ENCODE data around the gene GBF1. TPM values are rescaled to one million over a fixed set of nuclear protein-coding genes. Genes with fewer than 3 reads are reported as not detected.
A peak's percentile ranks its signal among the peaks of the same experiment; 100 is the strongest.

The GBF1 gene
- polyA plus RNA-seq, 3 donors: 4.2 to 17.4 (median 11.9) TPM

DNA sequence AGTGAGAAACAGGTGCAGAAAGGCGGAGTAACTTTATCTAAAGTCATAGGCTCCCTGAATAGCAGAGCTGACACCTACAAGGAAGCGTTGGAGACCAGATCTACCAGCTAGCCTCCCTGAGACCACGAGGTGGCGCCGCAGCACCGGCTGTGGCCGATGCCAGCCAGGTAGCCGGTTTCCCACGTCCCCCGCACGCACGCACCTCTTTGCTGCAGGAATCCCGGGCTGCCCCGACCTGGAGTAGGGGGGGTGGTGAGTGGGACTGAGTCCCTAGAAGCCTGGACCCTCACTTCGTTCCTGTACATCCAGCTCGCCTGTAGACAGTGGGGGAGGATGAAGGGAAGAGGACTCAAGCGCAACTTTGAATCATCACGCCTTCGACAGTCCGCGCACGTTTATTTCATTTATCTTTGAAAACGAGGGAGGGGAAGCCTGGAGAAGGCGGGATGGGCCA, 15.5 kb upstream of the GBF1 start:
- peak overlapping the region; percentile 76 to 93 for H3K4me3 Mint-ChIP-seq
- H3K4me2 ChIP-seq (replicated peaks; ENCODE audit: extremely low read depth, low read length, poor library complexity, severe bottlenecking): peak overlapping the region; percentile 91
- peak overlapping the region in 2 of 3 experiments; percentile 38 to 70 for H3K4me3 ChIP-seq (replicated peaks in 1 of 3; ENCODE audit: low read depth in 2 of 3, low read length in 3 of 3)
- peak; percentile 96 for TF ChIP-seq CTCF (IDR thresholded peaks at IDR 0.05)
- H3K9ac ChIP-seq (ENCODE audit: insufficient read depth, low read length, poor library complexity, severe bottlenecking): peak overlapping the region; percentile 35
- peak; percentile 64 to 79 (median 75) for DNase-seq
- peaks cover 25 to 50% of the 10 kb centered on the region in 2 donors for H3K27me3 ChIP-seq (ENCODE audit: control insufficient read depth in 2 of 2, insufficient read depth in 2 of 2, low read length in 2 of 2)
- peaks cover 13 to 15% of the 10 kb centered on the region in 2 donors for H3K36me3 Mint-ChIP-seq
- H3K4me1 ChIP-seq (ENCODE audit: control insufficient read depth in 1 of 2, insufficient read depth in 2 of 2, low read length in 2 of 2): peaks cover 51 to 56% of the 10 kb centered on the region in 2 donors
- H3K27me3 Mint-ChIP-seq (ENCODE audit: low read depth in 3 of 3): peaks cover 41 to 51% (median 50%) of the 10 kb centered on the region in 3 donors
- H3K79me2 ChIP-seq (ENCODE audit: insufficient read depth, low read length): no peaks in the 10 kb centered on the region
- peaks cover 59% of the 10 kb centered on the region for H3K4me1 Mint-ChIP-seq
- H3K27ac Mint-ChIP-seq: peak overlapping the region in 1 of 7 donors; percentile 54
- peaks cover 0 to 15% (median 1%) of the 10 kb centered on the region in 7 donors for H3K9me3 Mint-ChIP-seq
- H4K20me1 ChIP-seq (ENCODE audit: insufficient read depth, low read length): peaks cover 10% of the 10 kb centered on the region
- H3K27ac ChIP-seq (ENCODE audit: low read depth in 1 of 2, low read length in 2 of 2): no peak overlapping the region
- H3K36me3 ChIP-seq (replicated peaks in 1 of 2; ENCODE audit: control insufficient read depth in 1 of 2, insufficient read depth in 2 of 2, low read length in 2 of 2): peaks cover 7% of the 10 kb centered on the region in 2 donors
- H2AFZ ChIP-seq (ENCODE audit: insufficient read depth, low read depth, low read length, poor library complexity, severe bottlenecking): peak overlapping the region; percentile 75
- WGBS (ENCODE audit: insufficient coverage): 3% methylated on average over 21 of the region's 24 CpGs
- H3K9me3 ChIP-seq (replicated peaks in 1 of 2; ENCODE audit: control insufficient read depth in 1 of 2, insufficient read depth in 1 of 2, low read length in 2 of 2): peaks cover 0 to 2% of the 10 kb centered on the region in 2 donors
- intact Hi-C loops (cut with micrococcal nuclease): loop anchor here (2.0 to 10.0 kb wide), 3 partner anchors 122 to 275 kb away; partner anchors contain the start of genes ACTR1A (in 1 of the 2) and SUFU (in 1 of the 2)

DNA sequence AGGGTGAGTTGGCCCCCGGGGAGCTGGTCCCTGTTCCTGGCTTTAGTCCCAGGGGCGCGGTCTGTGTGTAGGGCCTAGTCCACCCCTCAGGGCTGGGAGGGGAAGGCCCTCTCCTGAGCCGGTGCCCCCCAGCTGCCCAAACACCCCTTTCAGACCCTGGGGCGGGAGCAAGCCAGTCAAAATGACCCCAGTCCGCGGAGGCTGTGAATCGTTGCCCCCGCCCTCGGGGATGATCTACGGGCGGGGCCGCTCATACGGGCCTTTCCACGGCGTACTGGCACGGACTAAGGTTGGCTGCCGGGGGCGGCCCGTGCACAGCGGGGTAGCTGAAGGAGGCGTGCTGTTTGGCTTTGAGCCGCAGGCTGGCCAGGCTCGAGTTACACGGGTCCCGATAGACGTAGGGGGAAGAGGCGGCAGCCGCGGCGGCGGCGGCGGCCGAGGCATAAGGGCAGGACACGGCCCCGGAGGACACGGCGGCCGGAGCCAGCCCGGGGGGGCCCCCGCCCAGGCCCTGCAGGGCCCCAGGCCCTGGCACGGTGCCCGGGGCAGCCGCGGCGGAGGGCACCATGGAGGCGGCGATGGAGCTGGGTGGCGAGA, 15.0 kb upstream of the GBF1 start:
- Histone ChIP-seq H3K27me3 (ENCODE audit: control insufficient read depth in 2 of 2, insufficient read depth in 2 of 2, low read length in 2 of 2) (peaks cover 28 to 54% of the 10 kb centered on the region in 2 donors), H3K79me2 (ENCODE audit: insufficient read depth, low read length) (no peaks in the 10 kb centered on the region), H3K4me2 (replicated peaks; ENCODE audit: extremely low read depth, low read length, poor library complexity, severe bottlenecking) (peak overlapping the region; percentile 91), H3K36me3 (replicated peaks in 1 of 2; ENCODE audit: control insufficient read depth in 1 of 2, insufficient read depth in 2 of 2, low read length in 2 of 2) (peaks cover 7% of the 10 kb centered on the region in 2 donors), H3K4me1 (ENCODE audit: control insufficient read depth in 1 of 2, insufficient read depth in 2 of 2, low read length in 2 of 2) (peaks cover 51 to 56% of the 10 kb centered on the region in 2 donors), H3K4me3 (replicated peaks in 1 of 3; ENCODE audit: low read depth in 2 of 3, low read length in 3 of 3) (peak overlapping the region; percentile 34 to 70 (median 38)), H3K9ac (ENCODE audit: insufficient read depth, low read length, poor library complexity, severe bottlenecking) (peak overlapping the region; percentile 35), H3K9me3 (replicated peaks in 1 of 2; ENCODE audit: control insufficient read depth in 1 of 2, insufficient read depth in 1 of 2, low read length in 2 of 2) (peaks cover 0 to 2% of the 10 kb centered on the region in 2 donors), H2AFZ (ENCODE audit: insufficient read depth, low read depth, low read length, poor library complexity, severe bottlenecking) (peak overlapping the region; percentile 75), H3K27ac (ENCODE audit: low read depth in 1 of 2, low read length in 2 of 2) (no peak overlapping the region), H4K20me1 (ENCODE audit: insufficient read depth, low read length) (peaks cover 10% of the 10 kb centered on the region)
- 3% methylated on average over 50 of the region's 50 CpGs for WGBS (ENCODE audit: insufficient coverage)
- peaks cover 13 to 15% of the 10 kb centered on the region in 2 donors for H3K36me3 Mint-ChIP-seq
- TF ChIP-seq CTCF (IDR thresholded peaks at IDR 0.05): no peak
- H3K27me3 Mint-ChIP-seq (ENCODE audit: low read depth in 3 of 3): peaks cover 41 to 55% (median 53%) of the 10 kb centered on the region in 3 donors
- H3K27ac Mint-ChIP-seq: no peak overlapping the region
- H3K9me3 Mint-ChIP-seq: peaks cover 0 to 15% (median 1%) of the 10 kb centered on the region in 7 donors
- peaks cover 59% of the 10 kb centered on the region for H3K4me1 Mint-ChIP-seq
- intact Hi-C loops (cut with micrococcal nuclease): loop anchor here in 1 of 2 donors (5.0 kb wide), 1 partner anchor 122 kb away; no protein-coding TSS in a partner anchor
- H3K4me3 Mint-ChIP-seq: peak overlapping the region; percentile 76 to 93
- DNase-seq: peak in 1 of 3 donors; percentile 12

Data from CD14-positive monocyte (primary cell).